Activated CD8-positive, alpha-beta T cell treated with anti-CD3 and anti-CD28 coated beads, Interleukin-2, amount 10 ng/mL, durations not matched to agents 7 days and 5 days (primary cell): ENCODE measurements around the gene PLPP3. TPM values are rescaled to one million over a fixed set of nuclear protein-coding genes. Genes with fewer than 3 reads are reported as not detected.

ENCODE experiments used
- ATAC-seq: fragments of 150-1000 bp; cut with Tn5 transposase; one replicate; pipeline ENCODE4 v1.10.0; 2021; ENCODE audit warnings: moderate library complexity
- CTCF ChIA-PET: fragments of 350-600 bp; sonication (Branson Sonifier 250); formaldehyde crosslinking; loops from one replicate; lab custom pipeline; 2021; ENCODE audit warnings: antibody characterized with exemption; lab: Charles Lee
- POLR2A ChIA-PET: fragments of 350-600 bp; sonication (Branson Sonifier 250); formaldehyde crosslinking; loops from one replicate; lab custom pipeline; 2021; ENCODE audit warnings: antibody characterized with exemption; lab: Charles Lee
- DNase-seq: peaks from one replicate; pipeline ENCODE4 v3.0.0-alpha.2; 2020
- H3K27ac Mint-ChIP-seq: one replicate; pipeline ENCODE4 v1.8.0; 2021; ENCODE audit warnings: mild to moderate bottlenecking, mixed read lengths
- H3K27me3 Mint-ChIP-seq: one replicate; pipeline ENCODE4 v1.8.0; 2021; ENCODE audit warnings: low read depth, mixed read lengths
- H3K36me3 Mint-ChIP-seq: one replicate; pipeline ENCODE4 v1.8.0; 2021; ENCODE audit warnings: low read depth, mixed read lengths
- H3K4me1 Mint-ChIP-seq: one replicate; pipeline ENCODE4 v1.8.0; 2021; ENCODE audit warnings: low read depth, mixed read lengths
- H3K4me3 Mint-ChIP-seq: one replicate; pipeline ENCODE4 v1.8.0; 2021; ENCODE audit warnings: mild to moderate bottlenecking, mixed read lengths
- H3K9me3 Mint-ChIP-seq: one replicate; pipeline ENCODE4 v1.8.0; 2022; ENCODE audit warnings: mixed read lengths; ENCODE audit not compliant: insufficient read depth
- total RNA-seq, 2 experiments: library from RNA; stranded (reverse); gene quantifications; one replicate each; pipeline ENCODE4 v1.2.3, GENCODE V29; 2021

PLPP3 gene
- total RNA-seq, 2 experiments from 2014 or later = not detected

DNA sequence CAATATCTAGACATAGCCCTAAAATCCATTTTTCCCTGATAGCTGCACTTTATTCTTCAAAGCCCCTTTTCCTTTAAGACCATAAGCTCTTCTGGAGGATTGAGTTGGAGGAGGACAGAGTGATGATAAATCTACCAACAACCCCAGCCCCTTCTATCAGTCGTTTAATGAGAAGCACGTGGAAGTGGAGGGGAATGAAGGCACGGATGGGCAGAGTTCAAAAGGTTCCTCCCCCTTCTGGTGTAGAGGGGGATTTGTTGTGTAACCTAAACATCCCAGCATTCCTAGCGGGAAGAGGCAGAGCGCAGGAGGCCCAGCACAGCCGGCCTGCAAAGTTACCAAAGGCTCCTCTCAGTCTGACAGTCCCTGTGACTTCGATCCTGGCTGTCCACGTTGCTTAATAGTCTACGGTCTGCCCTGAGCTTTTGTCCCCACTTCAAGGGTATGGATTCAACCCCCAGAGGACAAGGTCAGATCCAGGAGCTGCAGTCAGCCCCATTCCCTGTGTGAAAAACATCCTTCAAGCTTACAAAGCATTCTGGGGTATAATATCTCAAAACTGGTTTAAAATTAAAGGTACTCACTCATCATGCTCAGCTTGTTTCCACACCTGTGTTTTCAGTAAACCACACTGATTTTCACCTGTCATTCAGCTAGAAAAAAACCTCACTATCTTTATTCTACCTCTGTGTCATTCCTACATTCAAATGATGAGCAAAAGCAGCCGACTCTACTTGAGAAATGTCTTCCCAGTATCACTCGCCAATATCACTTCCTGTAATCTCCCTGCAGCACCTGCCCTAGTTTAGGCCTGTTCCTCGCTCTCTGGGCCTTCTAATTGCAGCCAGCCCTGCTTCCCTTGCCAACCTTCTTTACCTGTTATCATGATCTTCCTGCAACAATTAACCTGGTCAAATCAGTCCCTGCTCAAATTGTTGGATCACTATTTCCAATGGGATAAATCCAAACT is 117.9 kb downstream of the PLPP3 start:
- no peaks in the 10 kb centered on the region for H3K27me3 Mint-ChIP-seq
- no peaks in the 10 kb centered on the region for H3K9me3 Mint-ChIP-seq
- no peaks in the 10 kb centered on the region for H3K4me1 Mint-ChIP-seq
- no peak for DNase-seq
- H3K27ac Mint-ChIP-seq = no peak overlapping the region
- H3K36me3 Mint-ChIP-seq = no peaks in the 10 kb centered on the region
- H3K4me3 Mint-ChIP-seq = no peak overlapping the region
- ChIA-PET POLR2A (no interaction called here), CTCF (no interaction called here)
- no peak for ATAC-seq

DNA sequence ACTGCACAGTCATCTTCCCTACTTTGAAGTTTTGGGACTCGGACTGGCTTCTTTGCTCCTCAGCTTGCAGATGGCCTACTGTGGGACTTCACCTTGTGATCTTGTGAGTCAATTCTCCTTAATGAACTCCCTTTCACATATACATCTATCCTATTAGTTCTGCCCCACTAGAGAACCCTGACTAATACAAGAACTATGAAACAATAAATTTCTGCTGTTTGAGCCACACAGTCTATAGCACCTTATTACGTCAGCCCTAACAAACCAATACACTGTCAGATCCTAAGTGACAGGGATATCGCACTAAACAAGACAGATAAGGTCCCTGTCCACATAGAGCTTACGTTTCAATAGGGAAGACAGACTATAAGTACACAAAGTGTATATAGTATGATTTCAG is 120.1 kb downstream of the PLPP3 start:
- no peaks in the 10 kb centered on the region for H3K4me1 Mint-ChIP-seq
- no peaks in the 10 kb centered on the region for H3K9me3 Mint-ChIP-seq
- DNase-seq (no peak), ATAC-seq (no peak)
- POLR2A ChIA-PET = no interaction called here
- no peak overlapping the region for H3K4me3 Mint-ChIP-seq
- no peaks in the 10 kb centered on the region for H3K27me3 Mint-ChIP-seq
- H3K27ac Mint-ChIP-seq = no peak overlapping the region
- CTCF ChIA-PET = no interaction called here
- no peaks in the 10 kb centered on the region for H3K36me3 Mint-ChIP-seq

DNA sequence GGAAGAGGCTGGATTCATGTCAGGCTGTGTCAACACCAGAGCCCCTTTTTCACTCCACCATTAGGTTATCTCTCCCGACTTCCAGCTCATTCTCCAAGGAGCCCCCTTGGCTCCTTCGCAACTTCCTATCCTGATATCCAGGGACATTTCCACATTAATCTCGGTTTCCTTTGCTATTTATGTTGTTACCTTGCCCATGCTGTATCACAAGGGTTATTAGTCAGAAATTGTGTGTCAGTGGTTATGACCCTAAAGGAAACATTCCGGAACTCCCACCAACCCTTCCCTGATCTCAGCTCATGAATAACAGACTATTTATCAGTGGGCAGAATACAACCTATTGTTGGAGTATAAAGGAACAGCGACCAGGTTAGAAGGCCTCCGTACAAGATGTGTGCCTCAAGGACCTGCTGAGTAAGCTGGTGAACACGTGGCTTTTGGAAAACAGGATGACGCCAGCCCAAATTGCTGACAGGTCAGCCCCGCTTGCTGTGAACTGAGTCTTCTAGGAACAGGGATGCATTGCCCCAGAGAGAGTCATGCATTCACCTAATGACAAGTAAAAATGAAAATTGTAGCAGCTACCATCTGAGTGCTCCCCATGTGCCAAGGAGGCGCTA is 121.5 kb downstream of the PLPP3 start:
- H3K36me3 Mint-ChIP-seq = no peaks in the 10 kb centered on the region
- H3K4me1 Mint-ChIP-seq = no peaks in the 10 kb centered on the region
- H3K4me3 Mint-ChIP-seq = no peak overlapping the region

DNA sequence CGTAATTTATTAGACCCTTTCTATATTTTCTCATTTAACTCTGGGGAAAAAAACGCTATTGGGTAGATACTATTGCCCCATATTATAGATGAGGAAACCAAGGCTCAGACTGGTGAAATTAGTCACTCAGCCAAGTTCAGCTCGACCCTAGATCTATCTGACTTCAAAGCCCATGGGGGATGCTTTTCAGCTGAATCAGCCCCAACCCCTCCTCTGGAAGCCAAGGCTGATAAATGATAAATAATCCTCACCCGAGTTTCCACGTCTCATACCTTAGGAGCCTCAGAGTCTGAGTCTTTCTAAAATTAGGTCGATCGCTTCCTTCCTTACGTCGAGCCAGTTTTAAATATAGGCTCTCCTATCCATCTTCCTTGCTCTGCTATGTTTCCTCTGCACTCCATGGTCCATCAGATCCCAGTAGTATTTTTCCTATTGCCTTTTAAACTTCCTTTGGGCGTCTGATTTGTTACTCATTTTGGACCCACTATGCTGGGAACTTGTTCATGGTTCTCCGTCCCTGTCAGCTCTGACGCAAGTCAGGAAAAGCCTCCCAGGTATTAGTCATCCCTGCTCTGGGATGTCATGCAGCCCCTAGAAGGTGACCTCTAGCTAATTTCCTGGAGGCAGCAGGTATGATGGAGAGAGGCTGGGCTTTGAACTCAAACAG is 122.8 kb downstream of the PLPP3 start:
- ATAC-seq (no peak), DNase-seq (no peak)
- Mint-ChIP-seq H3K9me3 (no peaks in the 10 kb centered on the region), H3K36me3 (no peaks in the 10 kb centered on the region), H3K27me3 (no peaks in the 10 kb centered on the region), H3K4me3 (no peak overlapping the region), H3K27ac (no peak overlapping the region), H3K4me1 (no peaks in the 10 kb centered on the region)
- ChIA-PET CTCF (no interaction called here), POLR2A (no interaction called here)

More for the DNA sequence above, 121.5 kb downstream of the PLPP3 start:
- Mint-ChIP-seq H3K27ac (no peak overlapping the region), H3K9me3 (no peaks in the 10 kb centered on the region), H3K27me3 (no peaks in the 10 kb centered on the region)
- ChIA-PET POLR2A (no interaction called here), CTCF (no interaction called here)
- ATAC-seq (no peak), DNase-seq (no peak)

DNA sequence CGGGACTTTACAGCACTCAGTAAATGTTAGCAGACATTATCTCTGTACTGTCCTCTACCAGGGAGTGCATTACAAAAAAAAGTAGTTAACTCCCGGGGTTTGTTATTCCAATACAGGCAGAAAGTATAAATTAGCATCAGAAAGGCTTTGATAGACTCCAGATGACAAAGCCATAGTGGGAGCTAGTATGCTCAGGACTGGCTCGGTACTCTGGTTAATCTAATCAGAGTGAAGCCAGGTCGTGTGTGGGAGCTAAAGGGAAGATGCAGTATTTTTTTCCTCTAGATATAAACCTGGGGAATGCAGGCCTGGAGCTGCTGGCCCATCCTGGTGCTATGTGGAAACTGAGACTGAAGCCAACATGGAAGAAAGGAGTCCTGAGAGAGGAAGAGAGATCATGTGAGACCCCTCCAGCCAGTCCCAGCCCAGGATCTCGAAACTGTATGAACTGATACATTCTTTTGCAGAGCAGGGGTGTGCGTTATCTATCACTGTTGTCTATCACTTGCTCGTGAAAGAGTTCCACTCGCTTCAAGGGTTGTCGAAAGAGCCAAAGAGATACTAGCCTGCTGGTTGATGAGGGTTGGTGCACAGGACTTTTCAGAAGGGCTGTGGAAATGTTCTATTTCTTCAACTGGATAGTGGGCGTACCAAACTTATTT is 125.8 kb downstream of the PLPP3 start:
- no peaks in the 10 kb centered on the region for H3K36me3 Mint-ChIP-seq
- no peak overlapping the region for H3K4me3 Mint-ChIP-seq
- POLR2A ChIA-PET = no interaction called here
- H3K4me1 Mint-ChIP-seq = no peaks in the 10 kb centered on the region
- no peak for ATAC-seq
- CTCF ChIA-PET = no interaction called here
- H3K27me3 Mint-ChIP-seq = no peaks in the 10 kb centered on the region
- H3K9me3 Mint-ChIP-seq = no peaks in the 10 kb centered on the region
- H3K27ac Mint-ChIP-seq = no peak overlapping the region
- no peak for DNase-seq

DNA sequence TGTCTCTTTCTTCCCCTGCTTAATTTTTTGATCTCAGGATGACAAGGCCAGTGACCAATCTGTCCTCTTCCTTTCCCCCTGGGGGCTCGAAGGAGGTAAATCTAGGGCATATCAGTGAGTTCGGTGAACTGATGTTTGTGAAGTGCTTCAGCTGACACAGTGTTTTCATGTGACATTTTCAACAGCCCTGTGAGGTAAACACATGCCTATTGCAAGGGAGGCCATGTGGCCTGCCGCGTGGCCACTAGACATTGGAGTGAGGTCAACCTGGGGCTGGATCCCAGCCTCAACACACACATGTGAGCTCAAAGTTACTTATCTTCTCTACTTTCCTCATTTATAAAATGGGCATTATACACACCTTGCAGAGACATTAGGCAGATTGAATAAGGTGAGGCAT is 126.3 kb downstream of the PLPP3 start:
- no peak for ATAC-seq
- H3K4me3 Mint-ChIP-seq = no peak overlapping the region
- peaks cover 3% of the 10 kb centered on the region for H3K9me3 Mint-ChIP-seq
- H3K36me3 Mint-ChIP-seq = no peaks in the 10 kb centered on the region
- no peak for DNase-seq
- CTCF ChIA-PET = no interaction called here
- no peaks in the 10 kb centered on the region for H3K27me3 Mint-ChIP-seq
- H3K27ac Mint-ChIP-seq = no peak overlapping the region
- POLR2A ChIA-PET = no interaction called here
- H3K4me1 Mint-ChIP-seq = no peaks in the 10 kb centered on the region

DNA sequence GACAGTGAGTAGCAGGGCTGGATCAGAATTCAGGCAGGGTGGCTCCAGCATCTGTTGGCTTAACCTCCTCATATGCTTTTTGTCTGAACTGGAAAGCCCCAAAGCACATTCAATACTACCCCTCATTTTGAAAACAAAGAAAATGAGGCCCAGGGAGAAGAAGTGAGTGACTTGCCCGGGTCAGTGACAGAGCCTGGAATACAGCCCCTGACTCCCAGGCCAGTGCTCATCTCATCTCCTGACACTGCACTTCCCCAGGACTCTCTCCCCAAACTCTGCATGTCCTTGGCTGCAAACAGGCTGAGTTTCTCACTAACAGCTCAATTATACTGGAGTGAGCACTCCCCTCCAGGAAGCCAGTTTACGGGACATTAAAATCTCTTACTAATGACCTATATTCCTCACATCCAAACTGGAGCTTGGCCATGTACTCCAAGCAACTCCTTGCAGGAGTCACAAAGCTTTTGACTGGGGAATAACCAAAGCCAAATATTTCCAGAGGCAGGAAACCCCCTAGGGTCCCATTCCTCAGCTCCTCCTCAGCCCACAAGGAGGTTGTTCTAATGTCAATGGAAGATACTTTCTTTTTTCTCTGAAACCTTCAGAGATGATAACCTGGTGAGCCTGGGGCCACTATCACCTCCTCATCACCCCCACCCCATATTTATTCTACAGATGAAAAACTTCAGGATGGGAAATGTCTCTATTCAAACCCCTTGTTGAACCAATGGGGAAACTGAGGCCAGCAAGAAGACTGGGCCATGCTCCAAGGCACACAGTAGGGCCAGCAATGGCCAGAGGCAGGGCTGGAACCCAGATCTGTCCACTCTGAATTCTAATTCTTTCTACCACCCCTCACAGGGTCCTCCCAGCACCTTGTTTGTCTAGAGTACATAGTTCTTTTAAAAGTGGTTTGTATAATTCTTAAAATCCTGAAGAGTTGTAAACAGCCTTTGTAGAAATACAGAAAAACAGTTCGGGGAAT is 127.0 kb downstream of the PLPP3 start:
- POLR2A ChIA-PET = no interaction called here
- Mint-ChIP-seq H3K4me3 (no peak overlapping the region), H3K27ac (no peak overlapping the region), H3K9me3 (peaks cover 3% of the 10 kb centered on the region), H3K36me3 (no peaks in the 10 kb centered on the region), H3K27me3 (no peaks in the 10 kb centered on the region), H3K4me1 (no peaks in the 10 kb centered on the region)
- CTCF ChIA-PET = no interaction called here
- DNase-seq = no peak
- ATAC-seq = no peak

DNA sequence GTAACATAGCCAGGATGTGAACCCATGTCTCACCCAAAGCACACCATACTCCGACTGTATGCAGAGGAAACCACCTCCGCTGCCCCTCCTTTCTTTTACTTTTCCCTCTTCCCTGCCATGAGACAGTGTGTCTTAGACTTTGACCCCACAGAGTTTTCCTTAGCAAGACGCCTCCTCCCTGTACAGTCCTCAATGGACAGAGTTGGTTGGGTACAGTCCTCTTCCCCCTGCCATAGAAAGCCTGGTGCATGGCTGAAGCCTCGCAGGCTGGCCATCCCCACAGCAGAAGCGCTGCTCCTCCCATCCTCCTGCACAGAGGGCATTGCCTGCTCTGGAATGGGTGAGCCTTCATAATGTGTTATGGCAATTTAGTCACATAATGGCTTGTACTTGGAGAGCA is 127.9 kb downstream of the PLPP3 start:
- Mint-ChIP-seq H3K27ac (no peak overlapping the region), H3K4me3 (no peak overlapping the region), H3K4me1 (no peaks in the 10 kb centered on the region), H3K27me3 (no peaks in the 10 kb centered on the region), H3K36me3 (no peaks in the 10 kb centered on the region), H3K9me3 (peaks cover 3% of the 10 kb centered on the region)
- ChIA-PET CTCF (no interaction called here), POLR2A (no interaction called here)
- ATAC-seq = no peak
- DNase-seq = no peak

DNA sequence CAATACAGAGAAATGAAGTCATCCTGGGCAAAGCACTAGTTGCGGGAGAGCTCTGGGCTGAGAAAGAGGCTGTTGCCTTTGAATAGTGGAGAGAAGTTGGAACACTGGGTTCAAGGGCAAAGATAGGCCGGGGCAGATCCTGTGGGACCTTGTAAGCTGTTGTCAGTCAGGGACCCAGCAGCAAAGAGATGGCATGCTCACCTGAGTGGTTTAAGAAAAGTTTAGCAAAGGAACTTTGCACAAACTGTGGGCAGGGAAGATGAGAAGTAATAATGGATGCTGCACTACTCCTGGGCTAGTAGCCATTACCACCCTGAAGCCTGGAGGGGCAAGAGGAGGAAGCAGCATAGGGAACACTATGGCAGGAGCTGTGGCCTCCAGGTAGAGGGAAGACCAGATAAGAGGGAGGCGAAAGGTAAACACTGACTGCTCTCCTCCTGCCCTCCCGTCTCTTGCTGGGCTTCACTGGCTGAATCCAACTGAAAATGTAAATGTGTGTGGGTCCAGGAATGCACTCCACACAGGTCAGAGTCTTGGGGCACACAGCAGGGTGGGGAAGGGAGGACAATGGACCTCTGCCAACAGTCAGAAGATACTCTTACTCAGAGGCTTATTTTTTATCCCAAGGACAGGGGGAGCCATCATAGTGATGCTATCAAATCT is 129.2 kb downstream of the PLPP3 start:
- Mint-ChIP-seq H3K4me3 (no peak overlapping the region), H3K27ac (no peak overlapping the region), H3K27me3 (no peaks in the 10 kb centered on the region), H3K4me1 (no peaks in the 10 kb centered on the region), H3K36me3 (no peaks in the 10 kb centered on the region), H3K9me3 (peaks cover 3% of the 10 kb centered on the region)
- no peak for DNase-seq
- CTCF ChIA-PET = no interaction called here
- POLR2A ChIA-PET = no interaction called here
- no peak for ATAC-seq

DNA sequence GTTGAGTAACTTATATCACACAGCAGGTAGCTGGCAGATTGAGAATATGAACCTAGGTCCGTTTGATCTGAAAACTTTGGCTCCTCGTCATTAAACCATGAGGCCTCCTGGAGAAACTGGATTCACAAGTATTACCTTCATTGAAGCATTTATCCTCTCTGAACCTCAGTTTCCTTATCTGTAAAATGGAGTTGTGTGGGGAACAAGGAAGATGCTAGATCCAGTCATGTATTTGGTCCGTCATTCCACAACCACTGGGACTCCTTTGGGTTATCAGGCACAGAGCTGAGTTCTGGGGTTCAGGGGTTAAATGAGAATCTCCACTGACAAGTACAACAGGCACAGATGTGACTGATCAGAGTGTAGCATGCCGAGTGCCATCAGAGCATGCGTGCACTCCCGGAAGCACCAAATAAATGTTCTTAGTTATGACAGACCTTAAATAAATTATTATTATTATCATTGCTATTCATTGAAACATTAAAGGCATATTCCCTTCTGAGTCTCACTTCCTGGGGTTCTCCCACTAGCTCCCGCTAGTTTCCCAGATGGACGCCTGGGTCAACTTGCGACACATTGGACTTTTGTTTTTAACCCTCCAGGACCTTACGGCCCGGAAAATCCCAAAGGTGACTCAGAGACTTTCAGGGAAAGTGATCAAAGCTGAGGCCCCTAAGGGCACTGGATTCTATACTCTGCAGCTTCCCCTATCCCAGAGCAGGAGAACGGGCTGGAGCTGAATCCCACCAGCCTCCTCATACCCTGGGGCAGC is 130.6 kb downstream of the PLPP3 start:
- ATAC-seq (no peak), DNase-seq (no peak)
- H3K27ac Mint-ChIP-seq = no peak overlapping the region
- H3K9me3 Mint-ChIP-seq = peaks cover 3% of the 10 kb centered on the region
- ChIA-PET POLR2A (no interaction called here), CTCF (no interaction called here)
- H3K36me3 Mint-ChIP-seq = no peaks in the 10 kb centered on the region
- no peak overlapping the region for H3K4me3 Mint-ChIP-seq
- H3K4me1 Mint-ChIP-seq = no peaks in the 10 kb centered on the region
- H3K27me3 Mint-ChIP-seq = no peaks in the 10 kb centered on the region
